AG09319 (cell line): Measurements from ENCODE around the gene CTIF.

Experiments used
- DNase-seq: peaks from one replicate; pipeline ENCODE4 v3.0.0-alpha.2; 2010; ENCODE audit warnings: low read depth; ENCODE audit errors: extremely low read depth
- CTCF ChIP-seq: IDR thresholded peaks from 2 replicates; pipeline ENCODE4 v1.5.1; 2011; ENCODE audit warnings: low read depth, mild to moderate bottlenecking, inconsistent platforms, low read length, moderate library complexity

Gene CTIF

DNA sequence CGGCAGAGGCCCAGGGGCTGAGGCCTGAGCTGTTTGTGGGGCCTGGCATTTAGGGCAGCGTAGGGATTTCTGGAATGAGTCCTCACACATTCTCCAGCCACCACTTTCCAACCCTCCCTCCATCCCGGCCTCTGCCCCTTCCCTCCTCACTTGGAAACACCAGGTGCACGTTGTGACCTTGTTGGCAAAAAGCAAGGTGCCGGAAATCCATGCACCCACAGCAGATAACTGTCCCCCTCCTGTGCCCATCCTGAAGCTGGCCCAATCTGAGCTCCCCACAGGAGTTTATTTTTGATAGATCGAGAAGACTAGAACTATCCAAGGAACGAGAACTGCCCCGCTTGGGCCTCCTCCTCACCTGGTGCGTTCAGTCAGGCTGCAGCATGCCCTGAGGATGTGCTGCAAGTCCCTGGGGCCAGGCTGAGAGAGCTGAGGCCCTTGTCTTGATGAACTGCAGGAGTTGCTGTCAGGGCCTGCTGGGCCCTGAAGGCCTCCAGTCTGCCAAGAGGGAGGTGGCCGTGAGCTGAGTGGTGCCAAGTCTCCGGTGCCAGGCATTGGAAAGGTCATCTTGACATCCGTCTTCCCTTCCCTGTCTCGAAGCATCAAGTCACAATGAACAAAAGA lies 55.8 kb downstream of the CTIF start:
- no peak for TF ChIP-seq CTCF

GRCh38 chr18:48595703-48596218 lies 56.9 kb downstream of the CTIF start:
- no peak for DNase-seq
- no peak for TF ChIP-seq CTCF

More for the DNA sequence above, 55.8 kb downstream of the CTIF start:
- no peak for DNase-seq

- DNase-seq = no peak
- no peak for TF ChIP-seq CTCF
Observed at GRCh38 chr18:48597110-48597509, 58.3 kb downstream of the CTIF start.

DNA sequence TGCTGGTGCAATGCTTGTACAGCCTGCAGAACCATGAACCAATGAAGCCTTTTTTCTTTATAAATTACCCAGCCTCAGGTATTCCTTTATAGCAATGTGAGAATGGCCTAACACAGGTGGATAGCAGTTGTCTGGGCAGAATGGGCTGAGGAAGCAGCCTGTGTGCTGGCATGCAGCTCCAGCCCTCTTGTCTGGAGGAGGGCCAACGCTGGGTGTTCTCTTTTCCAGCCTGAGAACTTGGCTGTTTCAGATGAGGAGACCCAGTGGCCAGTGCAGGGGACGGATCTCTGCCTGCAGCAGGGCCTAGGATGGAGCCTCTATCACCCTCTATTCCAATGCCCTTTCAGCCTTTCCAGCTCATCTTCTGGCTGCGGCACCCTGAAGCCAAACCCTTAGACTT lies 58.8 kb downstream of the CTIF start:
- TF ChIP-seq CTCF = no peak
- no peak for DNase-seq

GRCh38 chr18:48599391-48599790 lies 60.6 kb downstream of the CTIF start:
- no peak for DNase-seq

GRCh38 chr18:48600046-48600445 lies 61.2 kb downstream of the CTIF start:
- DNase-seq = no peak
- no peak for TF ChIP-seq CTCF

More at GRCh38 chr18:48599391-48599790, 60.6 kb downstream of the CTIF start:
- TF ChIP-seq CTCF = no peak

DNA sequence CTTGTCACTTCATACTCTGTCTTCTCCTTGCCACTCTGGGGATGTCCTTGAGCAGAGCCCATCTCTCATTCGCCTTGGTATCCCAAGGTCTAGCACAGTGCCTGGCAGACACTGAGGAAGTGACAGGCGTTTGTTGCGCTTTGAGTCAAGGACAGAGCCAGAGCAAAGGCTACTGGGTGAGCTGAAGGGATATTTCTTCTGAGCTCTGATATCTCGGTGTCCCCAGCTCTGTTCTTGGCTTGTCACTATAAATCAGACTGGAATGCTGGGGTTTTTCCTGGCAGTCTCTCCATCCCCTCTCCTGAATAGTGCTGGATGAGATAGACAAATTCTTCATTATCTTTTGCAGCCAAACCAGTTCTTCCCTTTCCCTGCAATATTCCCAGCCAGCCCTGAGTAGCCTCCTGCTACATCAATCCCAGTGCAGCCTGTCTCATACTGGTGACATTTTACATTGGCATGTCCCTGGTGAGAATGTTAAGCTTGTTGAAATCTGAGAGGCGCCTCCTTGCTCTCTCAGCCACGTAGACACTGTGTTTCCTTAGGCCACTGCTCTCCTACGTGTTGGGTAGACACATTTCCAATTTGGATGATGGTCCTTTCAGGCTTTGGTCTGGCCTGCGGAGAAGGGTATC lies 61.7 kb downstream of the CTIF start:
- no peak for TF ChIP-seq CTCF
- no peak for DNase-seq
